Smooth muscle cell (in vitro differentiated cells): ENCODE data around the gene SCGB3A1. TPM values are rescaled to one million over a fixed set of nuclear protein-coding genes. Genes with fewer than 3 reads are reported as not detected.

Source experiments
- DNase-seq: peaks from one replicate; lab custom pipeline; 2025; ENCODE audit not compliant: unreplicated experiment; lab: John Stamatoyannopoulos, UW
- H2AFZ ChIP-seq: fragments of 200-600 bp; sonication (generic); 2 replicates; pipeline ENCODE4 v1.6.0; 2016; ENCODE audit warnings: antibody characterized with exemption, low read depth, mild to moderate bottlenecking
- H3F3A ChIP-seq: fragments of 200-600 bp; sonication (generic); 2 replicates; pipeline ENCODE4 v1.6.0; 2017; ENCODE audit warnings: antibody characterized with exemption, low read depth
- H3K27ac ChIP-seq: fragments of 200-600 bp; sonication (generic); 2 replicates; pipeline ENCODE4 v1.5.1; 2016; ENCODE audit warnings: low read depth, mild to moderate bottlenecking
- H3K27me3 ChIP-seq: fragments of 200-600 bp; sonication (generic); 2 replicates; pipeline ENCODE4 v1.6.1; 2016; ENCODE audit warnings: low read depth, mild to moderate bottlenecking
- H3K36me3 ChIP-seq: fragments of 200-600 bp; sonication (generic); 2 replicates; pipeline ENCODE4 v1.5.1; 2016; ENCODE audit warnings: low read depth
- H3K4me1 ChIP-seq: fragments of 200-600 bp; sonication (generic); 2 replicates; pipeline ENCODE4 v1.5.1; 2016; ENCODE audit warnings: low read depth
- H3K4me2 ChIP-seq: fragments of 200-600 bp; sonication (generic); 2 replicates; pipeline ENCODE4 v1.6.0; 2016; ENCODE audit warnings: mild to moderate bottlenecking
- H3K4me3 ChIP-seq: fragments of 200-600 bp; sonication (generic); 2 replicates; pipeline ENCODE4 v1.5.1; 2016; ENCODE audit warnings: mild to moderate bottlenecking
- H3K79me2 ChIP-seq: fragments of 200-600 bp; sonication (generic); 2 replicates; pipeline ENCODE4 v1.6.0; 2016; ENCODE audit warnings: low read depth, mild to moderate bottlenecking
- H3K9ac ChIP-seq: fragments of 200-600 bp; sonication (generic); 2 replicates; pipeline ENCODE4 v1.6.0; 2016; ENCODE audit warnings: low read depth
- H3K9me3 ChIP-seq: fragments of 200-600 bp; sonication (generic); replicated peaks from 2 replicates; pipeline ENCODE4 v1.5.1; 2016; ENCODE audit warnings: low read depth
- H4K20me1 ChIP-seq: fragments of 200-600 bp; sonication (generic); 2 replicates; pipeline ENCODE4 v1.6.0; 2016; ENCODE audit warnings: low read depth
- WGBS: methylation state at CpG from one replicate; pipeline ENCODE4 v1.1.7; 2016; ENCODE audit warnings: low lambda C conversion rate; 5-methylcytosine and 5-hydroxymethylcytosine counted together
- polyA plus RNA-seq: library from polyadenylated mRNA; unstranded; fragments of >200 nt; fragmentation: Nextera tagmentation; extraction: Ambion mirVana; gene quantifications from 2 replicates; pipeline ENCODE4 v1.2.1, GENCODE V29; 2016
- total RNA-seq: library from RNA; depleted of rRNA; stranded (reverse); fragments of >200 nt; gene quantifications from 2 replicates; pipeline ENCODE4 v1.2.3, GENCODE V29; 2014
- TF ChIP-seq, protein P1 (sequence below): fragments of 200-600 bp; sonication (generic); IDR thresholded peaks from 2 replicates; pipeline ENCODE4 v1.5.1; 2017; ENCODE audit warnings: borderline replicate concordance, mild to moderate bottlenecking, antibody characterized with exemption; ENCODE audit not compliant: insufficient read depth, poor library complexity, severe bottlenecking

Gene SCGB3A1
- total and polyA plus RNA-seq, 2 experiments from 2014 or later = not detected

DNA sequence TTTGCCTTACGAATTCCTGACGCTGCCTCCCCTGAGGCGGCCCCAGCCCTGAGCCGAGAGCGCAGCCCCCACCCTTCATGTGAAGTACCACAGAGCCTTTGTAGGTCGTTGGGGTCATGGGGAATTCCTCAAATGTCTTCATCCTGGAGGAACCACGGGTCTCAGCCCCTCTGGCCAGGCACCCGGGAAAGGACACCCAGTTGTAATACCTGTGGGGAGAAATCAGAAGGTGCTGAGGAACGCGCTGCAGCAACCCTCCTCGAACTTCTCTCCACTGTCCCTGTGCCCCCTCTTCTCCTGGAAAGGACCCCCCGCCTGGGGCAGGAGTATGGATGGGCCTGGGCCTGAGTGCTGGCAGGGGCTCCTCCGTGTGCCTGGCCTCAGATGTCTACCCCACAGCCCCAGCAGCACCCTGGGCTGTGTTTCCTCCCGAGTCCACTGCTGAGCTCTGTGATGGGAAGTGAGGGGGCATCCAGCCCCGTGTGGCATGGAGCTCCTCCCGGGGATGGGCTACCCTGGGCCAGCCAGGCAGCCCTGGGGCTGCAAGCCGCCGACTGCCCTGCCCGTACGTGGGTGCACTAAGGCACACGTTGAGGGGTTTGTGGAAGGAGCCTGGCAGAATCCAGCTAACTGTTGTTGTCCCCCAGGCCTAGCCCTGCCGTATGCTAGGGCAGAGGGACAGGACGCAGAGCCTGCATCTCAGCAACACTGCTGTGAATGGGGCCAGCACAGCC lies 18.7 kb upstream of the SCGB3A1 start:
- no peaks in the 10 kb centered on the region for H3K4me1 ChIP-seq
- H3K79me2 ChIP-seq = no peaks in the 10 kb centered on the region
- H2AFZ ChIP-seq = no peak overlapping the region
- H4K20me1 ChIP-seq = no peaks in the 10 kb centered on the region
- no peaks in the 10 kb centered on the region for H3K9me3 ChIP-seq
- DNase-seq = no peak
- no peak overlapping the region for H3K4me3 ChIP-seq
- no peaks in the 10 kb centered on the region for H3K36me3 ChIP-seq
- no peak overlapping the region for H3K4me2 ChIP-seq
- WGBS = 92% methylated on average over 23 of the region's 23 CpGs
- H3K27ac ChIP-seq = no peak overlapping the region
- no peaks in the 10 kb centered on the region for H3F3A ChIP-seq
- H3K27me3 ChIP-seq = no peaks in the 10 kb centered on the region
- no peak overlapping the region for H3K9ac ChIP-seq
- TF ChIP-seq, protein P1, sequence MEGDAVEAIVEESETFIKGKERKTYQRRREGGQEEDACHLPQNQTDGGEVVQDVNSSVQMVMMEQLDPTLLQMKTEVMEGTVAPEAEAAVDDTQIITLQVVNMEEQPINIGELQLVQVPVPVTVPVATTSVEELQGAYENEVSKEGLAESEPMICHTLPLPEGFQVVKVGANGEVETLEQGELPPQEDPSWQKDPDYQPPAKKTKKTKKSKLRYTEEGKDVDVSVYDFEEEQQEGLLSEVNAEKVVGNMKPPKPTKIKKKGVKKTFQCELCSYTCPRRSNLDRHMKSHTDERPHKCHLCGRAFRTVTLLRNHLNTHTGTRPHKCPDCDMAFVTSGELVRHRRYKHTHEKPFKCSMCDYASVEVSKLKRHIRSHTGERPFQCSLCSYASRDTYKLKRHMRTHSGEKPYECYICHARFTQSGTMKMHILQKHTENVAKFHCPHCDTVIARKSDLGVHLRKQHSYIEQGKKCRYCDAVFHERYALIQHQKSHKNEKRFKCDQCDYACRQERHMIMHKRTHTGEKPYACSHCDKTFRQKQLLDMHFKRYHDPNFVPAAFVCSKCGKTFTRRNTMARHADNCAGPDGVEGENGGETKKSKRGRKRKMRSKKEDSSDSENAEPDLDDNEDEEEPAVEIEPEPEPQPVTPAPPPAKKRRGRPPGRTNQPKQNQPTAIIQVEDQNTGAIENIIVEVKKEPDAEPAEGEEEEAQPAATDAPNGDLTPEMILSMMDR = no peak

DNA sequence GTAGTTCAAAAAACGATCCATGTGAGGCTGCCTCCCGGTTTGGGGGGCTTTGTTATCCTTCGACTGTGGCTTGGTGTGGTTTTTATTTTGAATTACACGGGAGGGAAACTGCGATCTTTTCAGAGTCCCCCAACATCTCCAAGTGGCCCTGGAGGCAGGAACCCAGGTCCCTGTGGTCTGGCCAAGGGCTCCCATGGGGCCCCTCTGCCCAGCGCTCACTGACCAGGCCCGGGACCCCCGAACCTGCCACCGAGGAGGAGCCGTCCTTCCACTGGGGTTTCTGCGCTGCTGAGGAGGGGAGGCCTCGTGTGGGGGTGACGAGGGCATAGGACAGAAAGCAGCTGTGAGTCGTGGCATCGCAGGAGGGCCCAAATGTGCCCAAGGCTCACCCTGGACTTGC lies 18.1 kb upstream of the SCGB3A1 start:
- TF ChIP-seq, protein P1 = no peak
- H3K4me3 ChIP-seq = no peak overlapping the region
- H4K20me1 ChIP-seq = no peaks in the 10 kb centered on the region
- H3K36me3 ChIP-seq = no peaks in the 10 kb centered on the region
- no peaks in the 10 kb centered on the region for H3K9me3 ChIP-seq
- H3F3A ChIP-seq = no peaks in the 10 kb centered on the region
- H3K27me3 ChIP-seq = no peaks in the 10 kb centered on the region
- no peak for DNase-seq
- WGBS = 93% methylated on average over 15 of the region's 15 CpGs
- no peaks in the 10 kb centered on the region for H3K4me1 ChIP-seq
- no peak overlapping the region for H3K9ac ChIP-seq
- H3K27ac ChIP-seq = no peak overlapping the region
- no peak overlapping the region for H3K4me2 ChIP-seq
- H2AFZ ChIP-seq = no peak overlapping the region
- no peaks in the 10 kb centered on the region for H3K79me2 ChIP-seq

DNA sequence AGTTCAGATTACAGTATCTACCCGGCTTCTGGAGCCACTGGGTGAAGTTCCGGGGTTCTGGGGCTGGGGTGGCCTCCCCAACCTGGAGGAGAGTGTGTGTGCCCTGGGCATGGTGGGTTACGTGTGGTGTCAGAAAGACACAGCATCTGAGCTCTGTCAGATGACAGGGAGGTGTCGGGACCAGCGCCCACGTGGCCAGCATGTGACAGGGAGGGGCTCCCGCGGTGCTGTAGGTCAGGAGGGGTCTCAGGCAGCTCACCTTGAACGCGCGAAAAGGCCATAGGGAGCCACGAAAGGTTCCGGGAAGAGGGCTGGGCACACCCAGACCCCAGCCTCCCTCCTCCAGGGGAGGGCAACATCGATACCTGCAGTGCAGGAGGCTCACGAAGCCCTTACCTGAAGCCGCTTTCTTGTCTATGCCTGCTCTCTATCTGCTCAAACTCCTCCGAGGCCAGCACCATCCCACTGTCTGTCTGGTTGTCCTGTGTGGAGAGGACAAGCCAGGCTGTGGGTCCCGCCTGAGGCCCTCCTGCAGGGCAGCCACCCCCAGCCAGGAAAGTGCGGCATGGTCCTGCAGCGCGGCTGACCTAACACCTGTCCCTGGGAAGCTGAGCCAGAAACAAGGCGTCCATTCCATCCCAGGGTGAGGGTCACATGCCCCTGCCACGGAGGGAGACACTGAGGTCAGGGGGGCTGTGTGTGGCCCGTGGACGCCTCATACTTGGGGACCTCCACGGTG lies 17.4 kb upstream of the SCGB3A1 start:
- Histone ChIP-seq H3K4me2 (no peak overlapping the region), H3K36me3 (no peaks in the 10 kb centered on the region), H2AFZ (no peak overlapping the region), H3K9me3 (no peaks in the 10 kb centered on the region), H3K9ac (no peak overlapping the region), H3K27ac (no peak overlapping the region), H3K79me2 (no peaks in the 10 kb centered on the region), H3F3A (no peaks in the 10 kb centered on the region), H3K4me3 (no peak overlapping the region), H4K20me1 (no peaks in the 10 kb centered on the region), H3K4me1 (no peaks in the 10 kb centered on the region), H3K27me3 (no peaks in the 10 kb centered on the region)
- 95% methylated on average over 26 of the region's 26 CpGs for WGBS
- TF ChIP-seq, protein P1 = no peak
- DNase-seq = no peak
